Subcutaneous adipose tissue (tissue), 4 donors: ENCODE measurements around the gene IL3RA. TPM values are rescaled to one million over a fixed set of nuclear protein-coding genes. Genes with fewer than 3 reads are reported as not detected.

Experiments
- CTCF ChIP-seq: fragments of 450-650 bp; IDR thresholded peaks from one replicate; pipeline ENCODE4 v1.5.1; 2016; ENCODE audit warnings: low read depth, mild to moderate bottlenecking, control low read depth, antibody characterized with exemption, moderate library complexity
- total RNA-seq, 4 donors: library from RNA; depleted of rRNA; stranded (reverse); fragments of >200 nt; gene quantifications; one replicate each; pipeline ENCODE4 v1.1.0, GENCODE V29; 2016

Gene IL3RA
- total RNA-seq, 4 donors from 2014 or later: 5.3 to 23.5 (median 13.2) TPM

DNA sequence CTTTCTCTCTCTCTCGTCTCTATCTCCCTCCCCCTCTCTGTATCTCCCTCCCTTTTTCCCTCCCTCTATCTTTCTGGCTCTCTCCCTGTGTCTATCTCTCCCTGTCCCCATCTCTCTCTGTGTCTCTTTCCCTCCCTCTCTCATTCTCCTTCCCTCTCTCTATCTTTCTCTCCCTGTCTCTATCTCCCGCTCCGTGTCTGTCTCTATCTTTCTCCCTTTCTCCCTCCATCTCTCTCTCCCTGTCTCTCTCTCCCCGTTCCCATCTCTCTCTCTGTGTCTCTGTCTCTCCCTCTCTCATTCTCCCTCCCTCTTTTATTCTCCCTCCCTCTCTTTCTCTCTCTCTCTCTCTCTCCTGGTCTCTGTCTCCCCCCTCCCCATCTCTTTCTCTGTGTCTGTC is 22.9 kb downstream of the IL3RA start:
- no peak for TF ChIP-seq CTCF

DNA sequence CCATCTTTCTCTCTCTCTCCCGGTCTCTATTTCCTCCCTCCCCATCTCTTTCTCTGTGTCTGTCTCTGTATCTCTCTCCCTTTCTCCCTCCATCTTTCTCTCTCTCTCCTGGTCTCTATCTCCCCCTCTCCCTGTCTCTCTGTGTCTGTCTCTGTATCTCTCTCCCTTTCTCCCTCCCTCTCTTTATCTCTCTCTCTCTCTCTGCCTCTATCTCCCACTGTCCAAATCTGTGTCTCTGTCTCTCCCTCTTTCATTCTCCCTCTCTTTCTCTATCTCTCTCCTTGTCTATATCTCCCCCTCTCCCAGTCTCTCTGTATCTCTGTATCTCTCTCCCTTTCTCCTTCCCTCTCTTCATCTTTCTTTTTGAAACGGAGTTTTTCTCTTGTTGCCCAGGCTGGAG is 23.6 kb downstream of the IL3RA start:
- TF ChIP-seq CTCF: no peak

DNA sequence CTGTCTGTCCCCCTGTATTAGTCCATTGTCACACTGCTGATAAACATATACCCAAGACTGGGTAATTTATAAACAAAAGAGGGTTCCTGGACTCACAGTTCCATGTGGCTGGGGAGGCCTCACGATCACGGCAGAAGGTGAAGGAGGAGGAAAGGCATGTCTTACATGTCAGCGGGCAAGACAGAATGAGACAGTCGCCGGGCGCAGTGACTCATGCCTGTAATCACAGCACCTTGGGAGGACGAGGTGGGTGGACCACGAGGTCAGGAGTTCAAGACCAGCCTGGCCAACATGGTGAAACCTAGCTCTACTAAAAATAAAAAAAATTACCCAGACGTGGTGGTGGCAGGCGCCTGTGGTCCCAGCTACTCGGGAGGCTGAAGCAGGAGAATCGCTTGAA is 24.7 kb downstream of the IL3RA start:
- no peak for TF ChIP-seq CTCF

GRCh38 chrX:1361910-1362309 is 25.3 kb downstream of the IL3RA start:
- TF ChIP-seq CTCF: no peak

DNA sequence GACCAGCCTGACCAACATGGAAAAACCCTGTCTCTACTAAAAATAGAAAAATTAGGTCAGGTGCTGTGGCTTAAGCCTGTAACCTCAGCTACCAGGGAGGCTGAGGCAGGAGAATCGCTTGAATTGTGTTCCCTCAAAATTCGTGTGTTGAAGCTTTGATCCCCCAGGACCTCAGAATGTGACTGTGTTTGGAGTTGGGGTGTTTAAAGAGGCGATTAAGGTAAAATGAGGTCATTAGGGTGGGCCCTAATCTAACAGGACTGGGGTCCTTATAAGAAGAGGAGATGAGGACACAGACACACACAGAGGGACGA is 31.8 kb downstream of the IL3RA start:
- TF ChIP-seq CTCF: no peak

GRCh38 chrX:1378306-1378759 is 41.7 kb downstream of the IL3RA start:
- TF ChIP-seq CTCF: no peak

DNA sequence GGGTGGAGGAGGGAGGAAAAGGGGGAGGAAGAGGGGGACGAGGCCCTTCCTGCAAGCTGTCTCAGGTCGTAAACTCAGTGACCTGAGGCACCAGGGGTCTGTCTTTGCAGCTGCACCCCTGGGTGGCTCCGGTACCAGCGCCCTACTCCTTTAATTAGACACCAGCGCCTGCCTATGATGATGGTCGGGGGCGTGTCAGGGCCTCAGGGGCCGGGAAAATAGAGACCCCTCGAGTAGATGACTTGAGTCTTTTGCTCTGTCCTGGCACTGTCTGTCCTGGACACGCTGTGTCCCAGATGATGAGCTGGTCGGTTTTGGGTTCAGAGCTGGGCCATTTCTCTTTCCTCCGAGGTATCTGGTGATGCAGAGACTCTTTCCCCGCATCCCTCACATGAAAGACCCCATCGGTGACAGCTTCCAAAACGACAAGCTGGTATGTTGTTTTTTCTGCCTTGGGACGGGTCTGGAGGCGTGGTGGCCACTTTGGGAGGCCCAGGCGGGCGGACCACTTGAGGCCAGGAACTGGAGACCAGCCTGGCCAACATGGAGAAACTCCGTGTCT is 44.2 kb downstream of the IL3RA start:
- TF ChIP-seq CTCF: no peak
